ENCODE measurements around the gene GCGR. TPM values are rescaled to one million over a fixed set of nuclear protein-coding genes. Genes with fewer than 3 reads are reported as not detected.

The GCGR gene
- total and polyA plus RNA-seq, 2 of the 13 experiments (the other 11 are each of a cell fraction or from before 2014, with no cell fraction given) = 0.04 to 0.13 TPM

DNA sequence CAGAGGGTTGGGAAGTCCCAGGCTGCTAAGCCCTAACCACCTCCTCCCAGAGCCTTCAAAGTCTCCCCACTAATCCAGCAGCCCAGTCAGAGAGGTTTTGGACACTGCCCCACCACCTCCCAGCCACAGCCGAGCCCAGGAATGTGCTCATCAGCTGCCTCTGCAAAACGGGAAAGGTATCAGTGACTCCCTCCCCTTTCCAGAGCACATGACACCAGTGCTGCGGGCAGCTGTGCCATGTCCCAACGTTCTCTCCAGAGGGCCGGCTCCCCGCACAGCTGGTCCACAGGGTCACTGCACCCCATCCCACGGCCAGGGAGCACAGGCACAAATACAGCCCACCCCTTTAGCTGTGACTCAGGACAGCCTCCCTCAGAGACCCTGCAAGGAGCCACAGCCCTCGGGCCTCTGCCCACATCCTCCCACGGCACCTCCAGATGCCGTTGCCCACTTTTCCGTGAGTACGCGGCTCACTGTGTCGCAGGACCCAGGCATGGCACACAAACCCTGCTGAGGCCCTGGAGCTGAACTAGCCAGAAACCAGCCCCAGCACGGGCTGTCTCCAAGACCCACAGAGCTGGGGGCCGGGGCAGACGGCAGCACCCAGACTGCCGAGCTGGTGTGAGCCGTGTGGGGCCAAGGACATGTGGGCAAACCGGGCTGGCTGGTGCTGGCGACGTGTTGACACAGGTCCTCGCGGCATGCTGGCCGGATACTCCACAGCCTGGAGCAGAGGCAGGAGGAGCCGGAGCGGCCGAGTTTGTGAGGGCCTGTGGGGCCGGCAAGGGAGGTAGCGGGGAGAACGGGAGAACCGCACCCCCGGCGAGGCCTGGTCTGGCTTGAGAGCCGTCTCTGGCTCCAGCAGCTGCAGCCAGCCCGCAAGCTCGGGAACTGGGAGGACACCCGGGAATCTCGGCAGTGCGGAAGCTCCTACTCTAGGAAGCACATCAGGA is 37.2 kb downstream of the GCGR start (continued):
- TF ChIP-seq, protein P1, sequence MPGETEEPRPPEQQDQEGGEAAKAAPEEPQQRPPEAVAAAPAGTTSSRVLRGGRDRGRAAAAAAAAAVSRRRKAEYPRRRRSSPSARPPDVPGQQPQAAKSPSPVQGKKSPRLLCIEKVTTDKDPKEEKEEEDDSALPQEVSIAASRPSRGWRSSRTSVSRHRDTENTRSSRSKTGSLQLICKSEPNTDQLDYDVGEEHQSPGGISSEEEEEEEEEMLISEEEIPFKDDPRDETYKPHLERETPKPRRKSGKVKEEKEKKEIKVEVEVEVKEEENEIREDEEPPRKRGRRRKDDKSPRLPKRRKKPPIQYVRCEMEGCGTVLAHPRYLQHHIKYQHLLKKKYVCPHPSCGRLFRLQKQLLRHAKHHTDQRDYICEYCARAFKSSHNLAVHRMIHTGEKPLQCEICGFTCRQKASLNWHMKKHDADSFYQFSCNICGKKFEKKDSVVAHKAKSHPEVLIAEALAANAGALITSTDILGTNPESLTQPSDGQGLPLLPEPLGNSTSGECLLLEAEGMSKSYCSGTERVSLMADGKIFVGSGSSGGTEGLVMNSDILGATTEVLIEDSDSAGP (CRISPR knock-in tag; IDR thresholded peaks at IDR 0.05; ENCODE audit: borderline replicate concordance) = peak; percentile 1; the same call in 1 of the 2 replicates
- TF ChIP-seq, protein P2, sequence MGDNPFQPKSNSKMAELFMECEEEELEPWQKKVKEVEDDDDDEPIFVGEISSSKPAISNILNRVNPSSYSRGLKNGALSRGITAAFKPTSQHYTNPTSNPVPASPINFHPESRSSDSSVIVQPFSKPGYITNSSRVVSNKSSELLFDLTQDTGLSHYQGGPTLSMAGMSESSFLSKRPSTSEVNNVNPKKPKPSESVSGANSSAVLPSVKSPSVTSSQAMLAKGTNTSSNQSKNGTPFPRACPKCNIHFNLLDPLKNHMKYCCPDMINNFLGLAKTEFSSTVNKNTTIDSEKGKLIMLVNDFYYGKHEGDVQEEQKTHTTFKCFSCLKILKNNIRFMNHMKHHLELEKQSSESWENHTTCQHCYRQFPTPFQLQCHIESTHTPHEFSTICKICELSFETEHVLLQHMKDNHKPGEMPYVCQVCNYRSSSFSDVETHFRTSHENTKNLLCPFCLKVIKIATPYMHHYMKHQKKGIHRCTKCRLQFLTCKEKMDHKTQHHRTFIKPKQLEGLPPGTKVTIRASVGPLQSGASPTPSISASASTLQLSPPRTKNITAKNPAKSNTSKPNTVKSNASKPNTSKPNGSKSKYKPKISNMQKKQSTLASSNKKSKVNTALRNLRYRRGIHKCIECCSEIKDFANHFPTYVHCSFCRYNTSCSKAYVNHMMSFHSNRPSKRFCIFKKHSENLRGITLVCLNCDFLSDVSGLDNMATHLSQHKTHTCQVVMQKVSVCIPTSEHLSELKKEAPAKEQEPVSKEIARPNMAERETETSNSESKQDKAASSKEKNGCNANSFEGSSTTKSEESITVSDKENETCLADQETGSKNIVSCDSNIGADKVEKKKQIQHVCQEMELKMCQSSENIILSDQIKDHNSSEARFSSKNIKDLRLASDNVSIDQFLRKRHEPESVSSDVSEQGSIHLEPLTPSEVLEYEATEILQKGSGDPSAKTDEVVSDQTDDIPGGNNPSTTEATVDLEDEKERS (CRISPR knock-in tag; IDR thresholded peaks at IDR 0.05) = no peak
- no peak for TF ChIP-seq ZNF781 (CRISPR knock-in tag; IDR thresholded peaks at IDR 0.05; ENCODE audit: borderline replicate concordance, not compliant biosample characterization)
- no peak for TF ChIP-seq KAT7 (CRISPR knock-in tag; IDR thresholded peaks at IDR 0.05; ENCODE audit: borderline replicate concordance)
- TF ChIP-seq, protein P3, sequence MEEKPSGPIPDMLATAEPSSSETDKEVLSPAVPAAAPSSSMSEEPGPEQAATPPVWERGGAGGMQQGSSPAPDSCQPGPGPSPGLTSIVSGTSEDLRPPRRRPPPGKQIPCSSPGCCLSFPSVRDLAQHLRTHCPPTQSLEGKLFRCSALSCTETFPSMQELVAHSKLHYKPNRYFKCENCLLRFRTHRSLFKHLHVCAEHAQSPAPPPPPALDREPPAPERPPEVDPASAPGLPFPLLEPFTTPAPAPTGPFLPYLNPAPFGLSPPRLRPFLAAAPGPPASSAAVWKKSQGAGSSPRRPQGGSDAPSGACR (CRISPR knock-in tag; IDR thresholded peaks at IDR 0.05) = no peak
- TF ChIP-seq ATF7-NPFF (CRISPR knock-in tag; IDR thresholded peaks at IDR 0.05; ENCODE audit: low read depth) = no peak
- 0 out of 2 replicates have a peak, but pooled peaks have one; percentile 14 for TF ChIP-seq HDAC1 (CRISPR knock-in tag; IDR thresholded peaks at IDR 0.05)
- TF ChIP-seq KDM5B (CRISPR knock-in tag; IDR thresholded peaks at IDR 0.05; ENCODE audit: borderline replicate concordance) = no peak
- TF ChIP-seq ZNF816 (CRISPR knock-in tag; IDR thresholded peaks at IDR 0.05; ENCODE audit: borderline replicate concordance) = no peak
- TF ChIP-seq ZNF83 (CRISPR knock-in tag; IDR thresholded peaks at IDR 0.05; ENCODE audit: borderline replicate concordance) = no peak; the same call in 1 of the 2 replicates
- no peak for TF ChIP-seq ZFP41 (CRISPR knock-in tag; IDR thresholded peaks at IDR 0.05; ENCODE audit: borderline replicate concordance)
- TF ChIP-seq IKZF4 (CRISPR knock-in tag; IDR thresholded peaks at IDR 0.05; ENCODE audit: borderline replicate concordance, low read depth, not compliant biosample characterization) = no peak
- no peak; the same call in 1 of the 2 replicates for TF ChIP-seq TARDBP (CRISPR knock-in tag; IDR thresholded peaks at IDR 0.05)
- TF ChIP-seq SCMH1 (CRISPR knock-in tag; IDR thresholded peaks at IDR 0.05; ENCODE audit: borderline replicate concordance) = no peak
- no peak for TF ChIP-seq ZFAT (CRISPR knock-in tag; conservative IDR thresholded peaks at IDR 0.05)
- no peak for TF ChIP-seq ZNF451 (CRISPR knock-in tag; IDR thresholded peaks at IDR 0.05)
- no peak for TF ChIP-seq ZNF605 (CRISPR knock-in tag; IDR thresholded peaks at IDR 0.05)
- TF ChIP-seq ZSCAN22 (CRISPR knock-in tag; IDR thresholded peaks at IDR 0.05) = no peak
- no peak for TF ChIP-seq ZNF652 (CRISPR knock-in tag; IDR thresholded peaks at IDR 0.05; ENCODE audit: borderline replicate concordance, low read depth)
- TF ChIP-seq ZNF232 (CRISPR knock-in tag; IDR thresholded peaks at IDR 0.05; ENCODE audit: borderline replicate concordance) = no peak

Data from HepG2 (cell line).